AML-193 (cell line): ENCODE measurements around the gene PPFIA3.
"Not testable (repeated sequence)": the region's sequence is repeated elsewhere in the genome, so short reads cannot be mapped to it uniquely, and the experiment has no call there.

ENCODE experiments used
- DNase-seq, 2 experiments: peaks; one replicate each; lab custom pipeline; 2025; lab: John Stamatoyannopoulos, UW

PPFIA3 gene

GRCh38 chr19:49125025-49125731 is 5.8 kb downstream of the PPFIA3 start:
- no peak for DNase-seq

- no peak for DNase-seq
These were observed 7.2 kb downstream of the PPFIA3 start for GRCh38 chr19:49126575-49126974.

- DNase-seq, result not testable (repeated sequence)
These were observed 7.9 kb downstream of the PPFIA3 start for GRCh38 chr19:49127225-49127624.

DNA sequence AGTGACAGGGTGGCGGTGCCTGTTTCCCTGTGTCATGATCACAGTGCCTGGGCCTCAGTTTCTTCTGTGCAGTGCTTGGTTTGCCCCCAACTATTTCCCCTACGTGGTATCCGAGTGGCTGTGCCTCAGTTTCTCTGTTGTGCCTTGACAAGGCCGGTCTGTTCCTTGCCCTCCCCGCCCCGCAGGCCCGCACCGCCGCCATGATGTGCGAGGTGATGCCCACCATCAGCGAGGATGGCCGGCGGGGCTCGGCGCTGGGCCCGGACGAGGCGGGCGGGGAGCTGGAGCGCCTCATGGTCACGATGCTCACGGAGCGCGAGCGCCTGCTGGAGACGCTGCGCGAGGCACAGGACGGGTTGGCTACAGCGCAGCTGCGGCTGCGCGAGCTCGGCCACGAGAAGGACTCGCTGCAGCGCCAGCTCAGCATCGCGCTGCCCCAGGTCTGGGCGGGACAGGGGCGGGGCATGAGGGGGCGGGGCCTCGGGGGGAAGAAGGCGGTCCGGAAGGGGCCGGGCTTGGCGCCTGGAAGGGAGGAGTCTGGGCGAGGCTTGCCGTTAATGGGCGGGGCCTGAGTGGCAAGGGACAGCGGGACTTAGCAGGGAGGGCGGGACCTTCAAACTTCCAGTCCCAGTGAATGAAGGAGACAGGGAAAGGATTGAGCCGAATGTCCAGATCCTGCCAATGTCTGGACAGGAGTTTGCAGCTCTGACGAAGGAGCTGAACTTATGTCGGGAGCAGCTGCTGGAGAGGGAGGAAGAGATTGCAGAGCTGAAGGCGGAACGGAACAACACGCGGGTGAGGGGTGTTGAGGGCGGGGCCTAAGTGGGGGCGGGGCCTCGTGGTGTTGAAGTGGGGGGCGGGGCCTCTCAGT is 8.6 kb downstream of the PPFIA3 start:
- DNase-seq, result peak; percentile 86 to 90

- no peak for DNase-seq
These were observed 9.3 kb downstream of the PPFIA3 start for GRCh38 chr19:49128545-49129237.

DNA sequence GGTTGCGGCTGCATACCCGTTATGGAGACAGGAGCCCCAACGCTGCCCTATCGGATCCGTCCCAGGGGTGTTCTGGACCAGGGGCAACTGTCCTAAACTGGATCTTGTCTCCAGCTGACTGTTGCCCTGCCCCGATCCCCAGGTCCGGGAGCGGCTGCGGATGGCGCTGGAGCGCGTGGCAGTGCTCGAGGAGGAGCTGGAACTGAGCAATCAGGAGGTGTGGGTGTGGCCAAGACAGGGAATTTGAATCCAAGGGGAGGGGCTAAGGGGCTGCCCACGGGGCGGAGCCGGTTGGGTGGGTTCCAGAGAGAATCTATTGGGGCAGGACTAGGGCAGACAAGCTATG is 9.9 kb downstream of the PPFIA3 start:
- DNase-seq, result no peak

DNA sequence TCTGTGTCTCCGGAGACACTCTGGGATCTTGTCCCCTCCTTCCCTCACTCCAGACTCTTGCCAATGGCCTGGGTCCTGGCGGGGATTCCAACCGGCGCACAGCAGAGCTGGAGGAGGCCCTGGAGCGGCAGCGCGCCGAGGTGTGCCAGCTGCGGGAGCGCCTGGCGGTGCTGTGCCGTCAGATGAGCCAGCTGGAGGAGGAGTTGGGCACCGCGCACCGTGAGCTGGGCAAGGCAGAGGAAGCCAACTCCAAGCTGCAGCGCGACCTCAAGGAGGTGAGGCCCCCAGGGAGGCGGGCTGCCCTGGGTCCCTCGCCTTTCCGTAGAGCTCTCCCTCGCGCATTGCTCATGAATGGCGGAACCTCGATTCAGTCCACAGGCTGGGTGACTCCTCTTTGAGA is 11.0 kb downstream of the PPFIA3 start:
- no peak for DNase-seq

- DNase-seq, result no peak
These were observed 13.7 kb downstream of the PPFIA3 start for GRCh38 chr19:49132974-49133609.

DNA sequence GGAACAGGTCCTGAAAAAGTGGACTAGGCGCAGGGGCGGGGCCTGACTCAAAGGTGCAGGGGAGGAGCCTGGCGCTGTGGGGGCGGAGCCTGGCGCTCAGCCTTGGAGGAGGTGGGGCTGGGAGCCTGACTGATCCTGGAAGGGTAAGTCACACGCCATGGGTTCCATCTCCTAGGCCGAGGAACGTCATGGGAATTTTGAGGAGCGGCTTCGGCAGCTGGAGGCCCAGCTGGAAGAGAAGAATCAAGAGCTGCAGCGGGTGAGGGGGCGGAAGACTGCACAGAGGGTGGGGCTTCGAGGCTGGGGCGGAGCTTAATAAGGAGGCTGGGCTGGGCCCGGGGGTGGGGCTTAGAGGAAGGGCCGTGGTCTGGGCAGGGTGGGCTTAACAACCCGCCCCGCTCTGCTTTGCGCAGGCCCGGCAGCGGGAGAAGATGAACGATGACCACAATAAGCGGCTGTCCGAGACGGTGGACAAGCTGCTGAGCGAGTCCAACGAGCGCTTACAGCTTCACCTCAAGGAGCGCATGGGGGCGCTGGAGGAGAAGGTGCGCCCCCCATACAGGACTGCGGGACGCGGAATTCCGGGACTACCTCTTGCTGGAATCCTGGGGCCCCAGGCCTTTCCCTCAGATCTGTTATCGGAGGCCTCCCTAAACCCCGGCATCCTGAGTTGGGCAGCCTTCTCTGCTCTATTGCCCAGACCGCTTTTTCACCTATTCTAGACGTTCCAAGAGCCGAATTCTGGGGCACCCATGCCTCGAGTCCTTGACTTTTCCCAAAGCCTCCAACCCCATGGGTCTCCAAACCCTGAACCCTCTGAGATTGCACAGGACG is 14.5 kb downstream of the PPFIA3 start:
- no peak for DNase-seq

DNA sequence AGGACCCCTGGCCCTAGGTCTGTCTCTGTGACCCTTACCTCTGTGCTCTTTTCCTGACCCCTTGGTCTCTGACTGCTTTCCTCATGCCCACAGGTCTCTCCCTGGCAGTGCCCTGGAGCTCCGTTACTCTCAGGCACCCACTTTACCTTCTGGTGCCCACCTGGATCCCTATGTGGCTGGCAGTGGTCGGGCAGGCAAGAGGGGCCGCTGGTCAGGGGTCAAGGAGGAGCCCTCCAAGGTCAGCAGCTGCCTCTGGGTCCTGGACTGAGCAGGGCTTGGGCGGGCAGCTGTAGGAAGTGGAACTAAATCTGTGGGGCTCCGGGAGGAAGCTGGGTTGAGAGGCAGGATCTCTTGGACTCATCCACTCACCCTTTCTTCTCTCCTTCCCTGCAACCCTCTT is 16.3 kb downstream of the PPFIA3 start:
- DNase-seq, result no peak

GRCh38 chr19:49136771-49137171 is 17.4 kb downstream of the PPFIA3 start:
- no peak for DNase-seq

DNA sequence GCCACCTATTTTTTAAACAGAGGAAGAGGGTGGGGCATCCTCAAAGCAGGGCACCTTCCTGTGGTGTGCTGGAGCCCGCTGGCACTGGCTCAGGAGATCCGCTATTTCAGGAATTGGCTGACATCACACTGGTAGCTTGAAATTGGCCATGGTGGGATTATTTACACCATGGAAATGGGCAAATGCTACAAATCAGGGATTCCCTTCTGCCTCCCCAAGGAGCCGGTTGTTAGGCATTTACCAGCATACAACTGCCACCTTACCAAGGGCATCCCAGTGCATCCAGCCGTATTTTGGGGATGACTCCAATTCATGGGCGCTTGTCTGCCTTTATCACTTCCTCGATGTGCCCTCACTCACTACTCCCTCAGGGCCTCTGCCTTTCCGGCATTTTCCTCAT is 21.6 kb downstream of the PPFIA3 start:
- no peak for DNase-seq

- no peak for DNase-seq
These were observed 22.0 kb downstream of the PPFIA3 start for GRCh38 chr19:49141352-49141751.

- DNase-seq, result peak in 1 of 2 experiments; percentile 11
These were observed 23.6 kb downstream of the PPFIA3 start for GRCh38 chr19:49142866-49143335.

DNA sequence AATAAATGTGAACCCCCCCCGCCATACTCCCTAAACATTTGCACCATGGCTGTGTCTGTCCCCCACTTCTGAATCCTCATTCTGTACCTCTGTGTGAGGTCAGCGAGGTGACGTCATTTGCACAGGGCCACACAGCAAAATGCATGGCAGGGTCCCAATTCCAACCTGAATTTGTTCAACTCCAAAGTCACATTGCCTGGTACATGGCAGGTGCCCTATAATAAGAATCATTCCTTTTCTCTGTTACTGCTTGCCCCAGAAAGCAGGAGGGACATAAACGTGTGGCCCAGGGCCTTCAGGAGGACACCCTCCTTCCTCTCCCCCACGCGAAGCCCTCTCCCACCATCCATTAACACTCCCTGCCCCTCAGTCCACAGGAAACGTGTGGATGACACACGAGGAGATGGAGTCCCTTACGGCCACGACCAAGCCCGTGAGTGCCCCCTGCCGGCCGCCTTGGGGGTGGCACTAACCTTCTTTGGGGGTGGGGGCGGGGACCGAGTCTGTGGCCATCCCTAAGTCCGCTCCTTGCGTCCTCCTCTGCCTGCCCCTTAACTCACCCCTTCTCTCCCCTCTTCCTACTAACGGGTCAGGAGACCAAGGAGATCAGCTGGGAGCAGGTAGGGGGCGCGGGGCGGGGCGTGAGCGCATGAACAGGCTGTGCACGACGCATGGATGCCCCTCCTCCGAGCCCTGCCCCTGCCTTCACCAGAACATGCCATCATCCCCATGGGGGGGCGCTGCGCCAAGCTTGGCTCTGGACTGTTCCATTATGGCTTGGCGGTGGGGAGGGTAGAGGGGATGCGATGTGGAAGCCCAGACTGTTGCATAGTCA is 26.4 kb downstream of the PPFIA3 start:
- DNase-seq, result peak; percentile 34 to 37

- DNase-seq, result not testable (repeated sequence)
These were observed 27.0 kb downstream of the PPFIA3 start for GRCh38 chr19:49146408-49146770.

- no peak for DNase-seq
These were observed 28.8 kb downstream of the PPFIA3 start for GRCh38 chr19:49148044-49148682.

DNA sequence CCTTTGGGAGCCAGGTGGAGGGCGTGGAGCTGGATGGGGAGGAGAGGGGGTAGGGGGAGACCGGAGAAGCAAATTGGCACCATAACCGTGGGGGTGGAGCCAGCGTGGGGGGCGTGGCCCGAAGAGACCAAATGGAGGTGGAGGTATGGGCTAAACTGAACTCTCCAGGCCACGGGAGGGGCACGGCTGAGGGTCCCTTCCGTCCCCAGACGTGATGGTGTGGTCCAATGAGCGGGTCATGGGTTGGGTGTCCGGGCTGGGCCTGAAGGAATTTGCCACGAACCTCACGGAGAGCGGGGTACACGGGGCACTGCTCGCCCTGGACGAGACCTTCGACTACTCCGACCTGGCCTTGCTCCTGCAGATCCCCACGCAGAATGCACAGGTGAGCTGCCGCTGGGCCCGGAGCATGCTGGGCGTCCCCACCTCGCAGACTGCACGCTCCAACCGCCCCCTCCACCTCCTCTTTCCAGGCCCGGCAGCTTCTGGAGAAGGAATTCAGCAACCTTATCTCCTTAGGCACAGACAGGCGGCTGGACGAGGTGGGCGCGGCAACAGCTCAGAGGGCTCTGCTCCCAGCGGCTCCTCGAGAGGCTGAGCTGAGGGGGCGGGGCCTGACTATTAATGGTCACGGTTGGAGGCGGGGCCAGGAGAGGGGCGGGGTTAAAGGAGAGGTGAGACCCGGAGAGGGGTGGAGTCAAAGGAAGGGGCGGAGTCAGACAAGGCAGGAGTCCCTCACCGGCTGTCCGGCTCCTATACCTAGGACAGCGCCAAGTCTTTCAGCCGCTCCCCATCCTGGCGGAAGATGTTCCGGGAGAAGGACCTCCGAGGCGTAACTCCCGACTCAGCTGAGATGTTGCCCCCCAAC is 29.7 kb downstream of the PPFIA3 start:
- DNase-seq, result peak; percentile 58 to 71

GRCh38 chr19:49149652-49150105 is 30.3 kb downstream of the PPFIA3 start:
- DNase-seq, result peak; percentile 21 to 37
